Neural progenitor cell (in vitro differentiated cells): ENCODE measurements around the gene KAZN. TPM values are rescaled to one million over a fixed set of nuclear protein-coding genes. Genes with fewer than 3 reads are reported as not detected.

Experiments
- DNase-seq: peaks from one replicate; pipeline ENCODE4 v3.0.0-alpha.2; 2016; ENCODE audit warnings: low spot score
- H2AFZ ChIP-seq: fragments of 200-600 bp; sonication (generic); replicated peaks from 2 replicates; pipeline ENCODE4 v1.6.1; 2016; ENCODE audit warnings: antibody characterized with exemption
- H3F3A ChIP-seq: fragments of 200-600 bp; sonication (generic); 2 replicates; pipeline ENCODE4 v1.6.1; 2016; ENCODE audit warnings: antibody characterized with exemption, low read depth
- H3K27ac ChIP-seq: fragments of 200-600 bp; sonication (generic); 2 replicates; pipeline ENCODE4 v1.5.1; 2016; ENCODE audit warnings: mild to moderate bottlenecking
- H3K27me3 ChIP-seq: fragments of 200-600 bp; sonication (generic); 2 replicates; pipeline ENCODE4 v1.6.1; 2016; ENCODE audit warnings: mild to moderate bottlenecking, moderate library complexity
- H3K36me3 ChIP-seq: fragments of 200-600 bp; sonication (generic); 2 replicates; pipeline ENCODE4 v1.5.1; 2016
- H3K4me1 ChIP-seq: fragments of 200-600 bp; sonication (generic); 2 replicates; pipeline ENCODE4 v1.6.1; 2016; ENCODE audit warnings: mixed run types
- H3K4me2 ChIP-seq: fragments of 200-600 bp; sonication (generic); 2 replicates; pipeline ENCODE4 v1.6.1; 2016
- H3K4me3 ChIP-seq: fragments of 200-600 bp; sonication (generic); 2 replicates; pipeline ENCODE4 v1.5.1; 2016
- H3K79me2 ChIP-seq: fragments of 200-600 bp; sonication (generic); 2 replicates; pipeline ENCODE4 v1.6.1; 2016; ENCODE audit warnings: low read depth
- H3K9ac ChIP-seq: fragments of 200-600 bp; sonication (generic); 2 replicates; pipeline ENCODE4 v1.6.1; 2016
- H3K9me3 ChIP-seq: fragments of 200-600 bp; sonication (generic); 2 replicates; pipeline ENCODE4 v1.5.1; 2016; ENCODE audit warnings: low read depth
- H4K20me1 ChIP-seq: fragments of 200-600 bp; sonication (generic); 2 replicates; pipeline ENCODE4 v1.6.1; 2016; ENCODE audit warnings: low read depth
- H3K27ac Mint-ChIP-seq: 3 replicates; pipeline ENCODE4 v1.8.0; 2021; ENCODE audit warnings: mixed read lengths
- H3K27me3 Mint-ChIP-seq: 2 replicates; pipeline ENCODE4 v1.8.0; 2022; ENCODE audit warnings: low read depth, mild to moderate bottlenecking, inconsistent platforms, moderate library complexity, mixed read lengths; ENCODE audit not compliant: insufficient read depth
- H3K36me3 Mint-ChIP-seq: 3 replicates; pipeline ENCODE4 v1.8.0; 2021; ENCODE audit warnings: mixed read lengths
- H3K4me1 Mint-ChIP-seq: 3 replicates; pipeline ENCODE4 v1.8.0; 2021; ENCODE audit warnings: mixed read lengths
- H3K4me3 Mint-ChIP-seq: 3 replicates; pipeline ENCODE4 v1.8.0; 2021; ENCODE audit warnings: mild to moderate bottlenecking, moderate library complexity, mixed read lengths
- H3K9me3 Mint-ChIP-seq: 3 replicates; pipeline ENCODE4 v1.8.0; 2020; ENCODE audit warnings: mixed read lengths
- CTCF ChIP-seq: fragments of 200-600 bp; sonication (generic); IDR thresholded peaks from 2 replicates; pipeline ENCODE4 v1.5.1; 2017; ENCODE audit warnings: antibody characterized with exemption, mild to moderate bottlenecking
- EZH2 ChIP-seq: fragments of 200-600 bp; sonication (generic); IDR thresholded peaks from 2 replicates; pipeline ENCODE4 v1.6.1; 2017; ENCODE audit warnings: antibody characterized with exemption, mild to moderate bottlenecking, moderate library complexity
- EZH2phosphoT487 ChIP-seq: fragments of 200-600 bp; sonication (generic); IDR thresholded peaks from 2 replicates; pipeline ENCODE4 v1.6.1; 2017; ENCODE audit warnings: antibody characterized with exemption
- total RNA-seq: library from RNA; depleted of rRNA; stranded (reverse); fragments of >200 nt; gene quantifications from 2 replicates; pipeline ENCODE4 v1.2.3, GENCODE V29; 2015; ENCODE audit warnings: low replicate concordance

The KAZN gene
- total RNA-seq, 1 donor from 2014 or later: 6.1 TPM

- no peak overlapping the region for H3K4me2 ChIP-seq
- Mint-ChIP-seq H3K27me3 (peaks cover 2% of the 10 kb centered on the region), H3K4me1 (peaks cover 15% of the 10 kb centered on the region)
Measured at GRCh38 chr1:14613926-14614325, 15.4 kb downstream of the KAZN start.

GRCh38 chr1:14614341-14614740 is 15.9 kb downstream of the KAZN start:
- Mint-ChIP-seq H3K9me3 (peaks cover 16% of the 10 kb centered on the region), H3K27me3 (no peaks in the 10 kb centered on the region), H3K4me3 (no peak overlapping the region), H3K4me1 (peaks cover 13% of the 10 kb centered on the region), H3K27ac (no peak overlapping the region), H3K36me3 (peaks cover 35% of the 10 kb centered on the region)
- no peaks in the 10 kb centered on the region for H3K9me3 ChIP-seq
- no peak overlapping the region for H3K4me2 ChIP-seq
- peaks cover 20% of the 10 kb centered on the region for H3K79me2 ChIP-seq
- no peak for DNase-seq
- no peaks in the 10 kb centered on the region for H3K36me3 ChIP-seq
- no peaks in the 10 kb centered on the region for H3F3A ChIP-seq
- H3K27ac ChIP-seq: no peak overlapping the region
- TF ChIP-seq CTCF (no peak), EZH2phosphoT487 (no peak), EZH2 (no peak)
- no peak overlapping the region for H2AFZ ChIP-seq
- no peaks in the 10 kb centered on the region for H3K27me3 ChIP-seq
- no peaks in the 10 kb centered on the region for H3K4me1 ChIP-seq
- no peak overlapping the region for H3K9ac ChIP-seq
- H3K4me3 ChIP-seq: no peak overlapping the region
- peaks cover 4% of the 10 kb centered on the region for H4K20me1 ChIP-seq

More at GRCh38 chr1:14613926-14614325, 15.4 kb downstream of the KAZN start:
- Histone ChIP-seq H4K20me1 (peaks cover 4% of the 10 kb centered on the region), H3F3A (no peaks in the 10 kb centered on the region), H3K9ac (no peak overlapping the region), H3K9me3 (no peaks in the 10 kb centered on the region), H3K36me3 (no peaks in the 10 kb centered on the region), H3K4me1 (no peaks in the 10 kb centered on the region), H3K27me3 (no peaks in the 10 kb centered on the region), H2AFZ (no peak overlapping the region), H3K4me3 (no peak overlapping the region), H3K79me2 (peaks cover 22% of the 10 kb centered on the region), H3K27ac (no peak overlapping the region)
- Mint-ChIP-seq H3K36me3 (peaks cover 37% of the 10 kb centered on the region), H3K27ac (no peak overlapping the region), H3K4me3 (no peak overlapping the region), H3K9me3 (peaks cover 15% of the 10 kb centered on the region)
- no peak for TF ChIP-seq CTCF
- no peak for TF ChIP-seq EZH2phosphoT487
- no peak for TF ChIP-seq EZH2
- DNase-seq: no peak

GRCh38 chr1:14615549-14616218 is 17.2 kb downstream of the KAZN start:
- peaks cover 13% of the 10 kb centered on the region for H3K79me2 ChIP-seq
- TF ChIP-seq EZH2: no peak
- no peak for TF ChIP-seq EZH2phosphoT487
- no peak for TF ChIP-seq CTCF

More at GRCh38 chr1:14615549-14616218, 17.2 kb downstream of the KAZN start:
- Histone ChIP-seq H3K27me3 (no peaks in the 10 kb centered on the region), H3K36me3 (no peaks in the 10 kb centered on the region), H3K9me3 (no peaks in the 10 kb centered on the region), H3K4me3 (no peak overlapping the region), H3K27ac (no peak overlapping the region), H2AFZ (no peak overlapping the region), H3K4me2 (no peak overlapping the region), H3F3A (no peaks in the 10 kb centered on the region), H3K4me1 (no peaks in the 10 kb centered on the region), H3K9ac (no peak overlapping the region), H4K20me1 (peaks cover 4% of the 10 kb centered on the region)
- Mint-ChIP-seq H3K27me3 (no peaks in the 10 kb centered on the region), H3K4me3 (no peak overlapping the region), H3K36me3 (peaks cover 37% of the 10 kb centered on the region), H3K27ac (no peak overlapping the region), H3K4me1 (peaks cover 13% of the 10 kb centered on the region), H3K9me3 (peaks cover 18% of the 10 kb centered on the region)
- DNase-seq: no peak
